HCT116 (cell line): ENCODE results near the gene MAX.

Experiments
- ELF1 ChIP-seq: IDR thresholded peaks from 2 replicates; pipeline ENCODE4 v1.6.1; 2012; ENCODE audit warnings: low read depth, borderline replicate concordance
- EZH2 ChIP-seq: fragments of 200-600 bp; sonication (generic); IDR thresholded peaks from 2 replicates; pipeline ENCODE4 v1.6.1; 2017; ENCODE audit warnings: antibody characterized with exemption, mixed run types
- EZH2phosphoT487 ChIP-seq: fragments of 200-600 bp; IDR thresholded peaks from 2 replicates; pipeline ENCODE4 v1.6.1; 2018; ENCODE audit warnings: antibody characterized with exemption, borderline replicate concordance
- POLR2AphosphoS5 ChIP-seq: IDR thresholded peaks from 2 replicates; pipeline ENCODE4 v1.6.1; 2011; ENCODE audit warnings: mild to moderate bottlenecking, low read depth, low read length, moderate library complexity
- SRF ChIP-seq: IDR thresholded peaks from 2 replicates; pipeline ENCODE4 v1.6.1; 2012; ENCODE audit warnings: low read depth
- YY1 ChIP-seq: IDR thresholded peaks from 2 replicates; pipeline ENCODE4 v1.6.1; 2011; ENCODE audit warnings: low read length, low read depth, moderate library complexity, mild to moderate bottlenecking; ENCODE audit not compliant: insufficient replicate concordance; ENCODE audit errors: extremely low read depth
- TF ChIP-seq, protein P1 (sequence below): IDR thresholded peaks from 2 replicates; pipeline ENCODE4 v1.6.1; 2012; ENCODE audit warnings: low read depth
- TF ChIP-seq, protein P2 (sequence below), 3 experiments: fragments of 200-600 bp in 1 of 3; sonication (generic) in 1 of 3; IDR thresholded peaks in 2 of 3; conservative IDR thresholded peaks in 1 of 3; 2 replicates each; pipeline ENCODE4 v1.5.1; 2012 to 2017; ENCODE audit warnings: low read depth in 2 of 3, low read length in 2 of 3, antibody characterized with exemption in 1 of 3, borderline replicate concordance in 1 of 3, control low read depth in 1 of 3, mild to moderate bottlenecking in 1 of 3, mixed read lengths in 1 of 3, mixed run types in 1 of 3, moderate library complexity in 1 of 3; ENCODE audit not compliant: insufficient read depth in 1 of 3
- TF ChIP-seq, protein P3 (sequence below): IDR thresholded peaks from 2 replicates; pipeline ENCODE4 v1.6.1; 2012

DNA sequence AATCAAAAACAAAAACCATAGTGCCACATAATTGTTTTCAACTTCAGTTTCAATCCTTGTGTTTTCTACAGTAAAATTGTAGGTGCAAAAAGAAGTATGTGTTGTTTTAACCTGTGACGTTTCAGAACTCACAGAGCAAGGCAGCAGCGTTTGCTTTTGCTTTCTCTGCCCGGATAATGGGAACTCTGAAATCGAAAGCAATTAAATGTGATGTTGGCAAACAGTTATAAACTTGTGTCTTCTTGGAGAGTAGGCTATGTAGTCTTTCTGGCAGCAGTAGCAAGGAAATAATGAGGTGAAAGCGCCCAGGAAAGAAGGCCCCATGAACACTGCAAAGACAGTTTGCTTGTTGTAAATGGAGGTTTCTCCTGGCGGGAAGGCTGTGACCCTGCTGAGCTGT is 76.5 kb downstream of the MAX start:
- TF ChIP-seq, protein P1, sequence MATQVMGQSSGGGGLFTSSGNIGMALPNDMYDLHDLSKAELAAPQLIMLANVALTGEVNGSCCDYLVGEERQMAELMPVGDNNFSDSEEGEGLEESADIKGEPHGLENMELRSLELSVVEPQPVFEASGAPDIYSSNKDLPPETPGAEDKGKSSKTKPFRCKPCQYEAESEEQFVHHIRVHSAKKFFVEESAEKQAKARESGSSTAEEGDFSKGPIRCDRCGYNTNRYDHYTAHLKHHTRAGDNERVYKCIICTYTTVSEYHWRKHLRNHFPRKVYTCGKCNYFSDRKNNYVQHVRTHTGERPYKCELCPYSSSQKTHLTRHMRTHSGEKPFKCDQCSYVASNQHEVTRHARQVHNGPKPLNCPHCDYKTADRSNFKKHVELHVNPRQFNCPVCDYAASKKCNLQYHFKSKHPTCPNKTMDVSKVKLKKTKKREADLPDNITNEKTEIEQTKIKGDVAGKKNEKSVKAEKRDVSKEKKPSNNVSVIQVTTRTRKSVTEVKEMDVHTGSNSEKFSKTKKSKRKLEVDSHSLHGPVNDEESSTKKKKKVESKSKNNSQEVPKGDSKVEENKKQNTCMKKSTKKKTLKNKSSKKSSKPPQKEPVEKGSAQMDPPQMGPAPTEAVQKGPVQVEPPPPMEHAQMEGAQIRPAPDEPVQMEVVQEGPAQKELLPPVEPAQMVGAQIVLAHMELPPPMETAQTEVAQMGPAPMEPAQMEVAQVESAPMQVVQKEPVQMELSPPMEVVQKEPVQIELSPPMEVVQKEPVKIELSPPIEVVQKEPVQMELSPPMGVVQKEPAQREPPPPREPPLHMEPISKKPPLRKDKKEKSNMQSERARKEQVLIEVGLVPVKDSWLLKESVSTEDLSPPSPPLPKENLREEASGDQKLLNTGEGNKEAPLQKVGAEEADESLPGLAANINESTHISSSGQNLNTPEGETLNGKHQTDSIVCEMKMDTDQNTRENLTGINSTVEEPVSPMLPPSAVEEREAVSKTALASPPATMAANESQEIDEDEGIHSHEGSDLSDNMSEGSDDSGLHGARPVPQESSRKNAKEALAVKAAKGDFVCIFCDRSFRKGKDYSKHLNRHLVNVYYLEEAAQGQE: no peak
- TF ChIP-seq, protein P2, sequence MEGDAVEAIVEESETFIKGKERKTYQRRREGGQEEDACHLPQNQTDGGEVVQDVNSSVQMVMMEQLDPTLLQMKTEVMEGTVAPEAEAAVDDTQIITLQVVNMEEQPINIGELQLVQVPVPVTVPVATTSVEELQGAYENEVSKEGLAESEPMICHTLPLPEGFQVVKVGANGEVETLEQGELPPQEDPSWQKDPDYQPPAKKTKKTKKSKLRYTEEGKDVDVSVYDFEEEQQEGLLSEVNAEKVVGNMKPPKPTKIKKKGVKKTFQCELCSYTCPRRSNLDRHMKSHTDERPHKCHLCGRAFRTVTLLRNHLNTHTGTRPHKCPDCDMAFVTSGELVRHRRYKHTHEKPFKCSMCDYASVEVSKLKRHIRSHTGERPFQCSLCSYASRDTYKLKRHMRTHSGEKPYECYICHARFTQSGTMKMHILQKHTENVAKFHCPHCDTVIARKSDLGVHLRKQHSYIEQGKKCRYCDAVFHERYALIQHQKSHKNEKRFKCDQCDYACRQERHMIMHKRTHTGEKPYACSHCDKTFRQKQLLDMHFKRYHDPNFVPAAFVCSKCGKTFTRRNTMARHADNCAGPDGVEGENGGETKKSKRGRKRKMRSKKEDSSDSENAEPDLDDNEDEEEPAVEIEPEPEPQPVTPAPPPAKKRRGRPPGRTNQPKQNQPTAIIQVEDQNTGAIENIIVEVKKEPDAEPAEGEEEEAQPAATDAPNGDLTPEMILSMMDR (IDR thresholded peaks at IDR 0.05 in 2 of 3, conservative IDR thresholded peaks at IDR 0.05 in 1 of 3; ENCODE audit: borderline replicate concordance in 1 of 3, insufficient read depth in 1 of 3, low read depth in 2 of 3, low read length in 2 of 3): no peak
- no peak for TF ChIP-seq POLR2AphosphoS5
- TF ChIP-seq SRF: no peak
- no peak for TF ChIP-seq EZH2phosphoT487
- no peak for TF ChIP-seq ELF1
- TF ChIP-seq YY1: no peak
- TF ChIP-seq, protein P3, sequence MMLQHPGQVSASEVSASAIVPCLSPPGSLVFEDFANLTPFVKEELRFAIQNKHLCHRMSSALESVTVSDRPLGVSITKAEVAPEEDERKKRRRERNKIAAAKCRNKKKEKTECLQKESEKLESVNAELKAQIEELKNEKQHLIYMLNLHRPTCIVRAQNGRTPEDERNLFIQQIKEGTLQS: no peak
- no peak for TF ChIP-seq EZH2
